ENCODE data around the gene VIPR2. TPM values are rescaled to one million over a fixed set of nuclear protein-coding genes. Genes with fewer than 3 reads are reported as not detected.

The VIPR2 gene
- total RNA-seq, 4 donors from 2014 or later: 0.53 to 2.5 (median 1.8) TPM

- Histone ChIP-seq H3K9me3 (no peaks in the 10 kb centered on the region), H3K4me1 (peaks cover 0 to 15% (median 2%) of the 10 kb centered on the region in 4 donors), H3K36me3 (no peaks in the 10 kb centered on the region), H3K4me3 (no peak overlapping the region), H3K27me3 (no peaks in the 10 kb centered on the region), H3K27ac (no peak overlapping the region)
- TF ChIP-seq POLR2A (IDR thresholded peaks at IDR 0.05) (no peak), CTCF (IDR thresholded peaks at IDR 0.05) (no peak)
- DNase-seq: peak in 1 of 3 donors; percentile 27
Observed at GRCh38 chr7:159017210-159017609, 127.5 kb downstream of the VIPR2 start.

- H3K27me3 ChIP-seq: no peaks in the 10 kb centered on the region
- TF ChIP-seq CTCF (IDR thresholded peaks at IDR 0.05) (no peak), POLR2A (IDR thresholded peaks at IDR 0.05) (no peak)
- H3K27ac ChIP-seq: no peak overlapping the region
- H3K36me3 ChIP-seq: no peaks in the 10 kb centered on the region
- no peaks in the 10 kb centered on the region for H3K9me3 ChIP-seq
- no peak overlapping the region for H3K4me3 ChIP-seq
- peak in 1 of 3 donors; percentile 36 for DNase-seq
- peaks cover 0 to 15% (median 2%) of the 10 kb centered on the region in 4 donors for H3K4me1 ChIP-seq
Observed at GRCh38 chr7:159016591-159016990, 128.1 kb downstream of the VIPR2 start.

- peaks cover 0 to 15% (median 2%) of the 10 kb centered on the region in 4 donors for H3K4me1 ChIP-seq
- no peaks in the 10 kb centered on the region for H3K9me3 ChIP-seq
- DNase-seq: peak in 2 of 3 donors; percentile 61 to 71
- H3K4me3 ChIP-seq: no peak overlapping the region
- peak overlapping the region in 2 of 4 donors; percentile 19 to 52 for H3K27ac ChIP-seq
- no peaks in the 10 kb centered on the region for H3K36me3 ChIP-seq
- no peaks in the 10 kb centered on the region for H3K27me3 ChIP-seq
- no peak for TF ChIP-seq CTCF (IDR thresholded peaks at IDR 0.05)
- no peak for TF ChIP-seq POLR2A (IDR thresholded peaks at IDR 0.05)
Observed at GRCh38 chr7:159015454-159016410, 128.9 kb downstream of the VIPR2 start.

- no peak for DNase-seq
- no peaks in the 10 kb centered on the region for H3K9me3 ChIP-seq
- H3K27me3 ChIP-seq: no peaks in the 10 kb centered on the region
- H3K36me3 ChIP-seq: no peaks in the 10 kb centered on the region
- no peak overlapping the region for H3K4me3 ChIP-seq
- TF ChIP-seq CTCF (IDR thresholded peaks at IDR 0.05): no peak
- no peak for TF ChIP-seq POLR2A (IDR thresholded peaks at IDR 0.05)
- peaks cover 0 to 15% (median 2%) of the 10 kb centered on the region in 4 donors for H3K4me1 ChIP-seq
- H3K27ac ChIP-seq: peak overlapping the region in 1 of 4 donors; percentile 52
Observed at GRCh38 chr7:159015081-159015453, 129.6 kb downstream of the VIPR2 start.

GRCh38 chr7:159014297-159015062, 130.2 kb downstream of the VIPR2 start:
- H3K9me3 ChIP-seq: no peaks in the 10 kb centered on the region
- H3K4me1 ChIP-seq: peaks cover 0 to 15% (median 2%) of the 10 kb centered on the region in 4 donors
- TF ChIP-seq POLR2A (IDR thresholded peaks at IDR 0.05): no peak
- no peak for TF ChIP-seq CTCF (IDR thresholded peaks at IDR 0.05)
- no peaks in the 10 kb centered on the region for H3K27me3 ChIP-seq
- peak overlapping the region in 1 of 4 donors; percentile 52 for H3K27ac ChIP-seq
- H3K36me3 ChIP-seq: no peaks in the 10 kb centered on the region
- no peak overlapping the region for H3K4me3 ChIP-seq
- peak in 1 of 3 donors; percentile 37 for DNase-seq
